ENCODE measurements around the gene CDKL4.
"Not testable (repeated sequence)": the region's sequence is repeated elsewhere in the genome, so short reads cannot be mapped to it uniquely, and the experiment has no call there.

The CDKL4 gene

DNA sequence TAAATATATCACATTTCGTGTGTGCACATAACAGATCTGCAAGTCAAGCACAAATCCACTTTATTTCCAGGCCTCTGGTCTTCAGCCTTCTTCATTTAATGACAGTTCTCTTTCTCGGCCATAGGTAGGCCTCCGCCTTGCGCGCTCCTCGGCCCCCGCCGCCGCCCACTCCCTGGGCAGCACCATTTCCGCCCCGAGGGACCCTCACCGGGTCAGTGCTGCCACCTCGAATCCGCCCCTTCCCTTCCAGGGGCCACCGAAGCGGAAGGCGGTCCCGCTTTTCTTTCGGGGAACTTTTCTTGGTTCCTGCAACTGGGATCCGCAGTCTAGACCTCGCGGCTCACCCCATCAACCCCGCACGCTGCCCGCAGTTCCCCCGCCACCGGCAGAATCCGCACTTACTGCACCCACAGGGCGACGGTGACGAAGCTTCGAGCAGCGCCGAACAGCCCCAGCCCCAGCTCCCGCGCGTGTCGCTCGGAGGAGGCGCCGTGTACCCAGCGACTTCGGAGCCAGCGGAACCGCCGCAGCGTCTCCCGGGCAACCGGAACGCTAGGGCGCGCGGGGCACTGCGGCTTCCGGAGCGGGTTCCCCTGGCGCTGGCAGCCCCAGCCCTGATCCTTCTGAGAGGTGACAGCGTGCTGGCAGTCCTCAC is at the start of gene CDKL4:
Gene CDKL4, minus strand, starts transcription at position 502 of the 655 bp plus-strand sequence.
- DNase-seq = no peak

DNA sequence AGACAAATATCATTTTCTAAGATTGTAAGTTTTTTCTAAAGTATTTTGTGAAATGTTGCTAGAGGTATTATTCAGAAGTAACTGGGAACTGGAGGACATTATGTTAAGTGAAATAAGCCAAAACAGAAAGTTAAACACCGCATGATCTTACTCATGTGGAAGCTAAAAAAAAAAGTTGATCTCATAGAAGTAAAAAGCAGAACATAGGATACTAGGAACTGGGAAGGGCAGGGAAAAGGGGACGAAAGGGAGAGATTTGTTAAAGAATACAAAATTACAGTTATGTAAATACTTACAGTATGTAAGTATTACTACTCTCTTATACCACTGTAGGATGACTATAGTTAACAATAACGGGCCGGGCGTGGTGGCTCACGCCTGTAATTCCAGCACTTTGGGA is 46.7 kb upstream of the CDKL4 start:
- no peak for DNase-seq

DNA sequence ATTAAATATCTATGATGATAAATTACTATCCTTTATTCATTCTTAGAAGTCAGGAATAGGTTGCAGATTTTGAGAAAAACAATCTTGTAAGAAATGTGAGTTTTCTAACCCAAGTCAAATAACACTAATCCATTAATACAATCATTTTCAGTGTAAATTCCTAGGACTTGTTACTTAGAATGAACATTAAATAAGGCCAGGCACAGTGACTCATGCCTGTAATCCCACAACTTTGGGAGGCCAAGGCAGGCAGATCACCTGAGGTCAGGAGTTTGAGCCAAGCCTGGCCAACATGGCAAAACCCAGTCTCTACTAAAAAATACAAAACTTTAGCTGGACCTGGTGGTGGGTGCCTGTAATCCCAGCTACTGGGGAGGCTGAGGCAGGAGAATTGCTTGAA is 45.8 kb upstream of the CDKL4 start:
- DNase-seq = no peak

DNA sequence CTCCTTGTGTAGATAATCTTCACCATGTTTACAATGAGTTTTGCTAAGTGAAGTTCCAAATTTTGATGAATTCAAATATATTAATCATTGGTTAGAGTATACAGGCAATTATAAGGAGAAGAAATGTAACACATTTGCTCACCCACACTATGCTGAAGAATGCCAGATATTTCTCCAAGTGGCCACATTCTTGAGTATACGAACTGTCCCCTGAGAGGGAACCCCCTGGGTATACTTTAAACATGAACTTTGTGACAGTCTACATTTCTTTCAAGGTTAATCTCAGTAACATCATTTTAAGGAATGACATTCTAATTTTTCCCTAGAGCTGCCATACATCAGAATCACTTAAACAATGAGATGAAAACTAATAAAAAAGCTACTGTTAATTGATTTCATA is 39.8 kb upstream of the CDKL4 start:
- DNase-seq = no peak

DNA sequence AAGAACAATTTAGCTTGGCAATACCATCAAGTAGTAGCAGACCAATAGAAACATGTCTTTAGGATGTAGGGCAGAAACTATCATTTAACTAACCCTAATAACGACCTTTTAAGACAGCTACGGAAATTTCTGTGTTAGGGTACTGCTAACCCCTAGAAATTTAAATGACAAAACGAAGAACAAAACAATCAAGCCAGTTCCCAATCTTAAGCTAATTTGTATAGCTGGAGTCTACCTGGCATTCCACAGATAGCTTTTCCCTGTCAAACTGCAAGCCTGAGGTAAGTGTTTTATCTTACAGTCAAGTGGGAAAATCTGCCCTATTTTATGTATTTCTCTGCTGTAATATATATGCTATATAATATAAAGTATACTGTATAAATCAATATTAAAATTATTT is 37.6 kb upstream of the CDKL4 start:
- no peak for DNase-seq

DNA sequence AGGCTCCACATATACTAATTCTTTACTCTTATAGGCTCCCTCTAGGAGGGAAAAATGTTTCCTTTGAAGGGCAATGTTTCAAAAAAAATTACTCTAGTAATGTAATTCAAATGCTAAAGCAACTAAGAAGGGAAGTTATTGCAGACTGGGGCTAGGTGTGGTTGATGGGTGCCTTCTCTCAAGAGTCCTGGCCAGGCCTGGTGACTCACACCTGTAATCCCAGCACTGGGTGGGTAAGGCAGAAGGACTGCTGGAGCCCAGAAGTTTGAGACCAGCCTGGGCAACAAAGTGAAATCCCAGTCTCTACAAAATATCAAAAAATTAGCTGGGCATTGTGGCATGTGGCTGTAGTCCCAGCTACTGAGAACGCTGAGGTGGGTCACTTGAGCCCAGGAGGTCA is 31.2 kb upstream of the CDKL4 start:
- DNase-seq = no peak

DNA sequence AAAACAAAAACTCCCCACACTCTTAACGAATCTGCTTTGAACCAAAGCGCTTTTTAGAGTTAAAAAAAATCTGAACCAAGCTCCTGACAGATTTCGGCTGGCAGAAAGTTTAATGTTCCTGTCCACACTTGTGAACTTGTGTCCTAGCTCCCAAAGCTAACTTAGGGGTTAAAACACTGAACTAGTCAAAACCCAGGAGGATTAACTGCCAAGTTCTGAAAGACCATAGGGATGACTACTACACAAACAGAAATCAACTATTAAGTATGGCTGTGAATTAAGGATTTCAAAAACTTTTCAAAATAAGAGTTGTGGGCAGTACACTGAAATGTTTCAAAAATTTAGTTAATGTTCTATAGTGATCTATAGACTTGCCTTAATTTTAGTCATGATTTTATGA is 26.2 kb upstream of the CDKL4 start:
- DNase-seq = no peak

DNA sequence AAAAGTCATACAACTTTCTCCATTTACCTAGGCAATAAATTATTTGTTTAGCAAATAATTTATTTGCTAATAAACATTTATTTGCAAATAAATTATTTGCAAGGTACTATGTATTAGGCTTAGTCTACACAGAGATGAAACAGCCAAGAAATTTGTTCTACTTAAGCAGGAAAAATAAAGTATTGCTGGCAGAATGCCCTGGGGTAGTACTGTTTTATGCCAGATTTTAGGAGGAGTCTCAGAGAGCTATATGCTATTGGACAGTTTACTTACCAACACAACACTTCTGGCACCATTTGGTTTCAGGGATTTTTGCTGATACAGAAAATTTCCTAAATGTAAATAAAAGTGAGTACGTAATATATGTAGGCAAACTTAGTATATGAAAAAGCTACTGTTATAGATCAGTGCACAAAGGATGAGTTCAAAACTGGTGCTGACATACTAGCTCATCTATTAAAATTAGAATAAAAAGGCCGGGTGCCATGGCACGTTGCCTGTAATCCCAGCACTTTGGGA is 23.2 kb upstream of the CDKL4 start:
- DNase-seq = no peak

DNA sequence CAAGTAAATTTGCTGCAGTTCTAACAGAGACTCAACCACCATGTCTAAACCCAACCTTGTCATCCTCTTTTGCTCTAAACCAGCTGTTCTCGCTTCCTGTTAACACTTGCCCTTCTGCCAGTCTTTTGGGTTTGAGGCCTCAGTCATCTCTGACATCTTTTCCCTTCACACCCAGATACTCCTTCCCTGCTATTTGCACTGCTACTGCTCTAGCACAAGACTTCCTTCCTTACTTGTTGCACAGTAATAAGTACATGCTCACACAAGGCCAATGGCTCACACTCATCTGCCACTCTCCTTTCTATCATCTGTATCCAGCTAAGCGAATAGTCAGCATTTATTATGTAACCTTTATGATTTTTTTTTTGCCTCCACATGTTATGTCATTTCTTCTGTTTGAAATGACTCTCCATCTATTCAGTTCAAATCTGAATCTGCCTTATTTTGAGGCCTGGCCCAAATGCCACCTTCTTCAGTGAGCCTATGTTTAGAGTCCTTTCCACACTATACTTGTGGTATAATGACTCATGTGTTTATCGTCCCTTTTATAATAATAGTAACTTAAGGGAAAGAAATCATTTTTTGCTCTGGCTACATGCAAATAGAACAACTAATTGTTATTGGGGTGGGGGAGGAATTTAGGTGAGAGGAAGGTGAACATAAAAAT is 22.5 kb upstream of the CDKL4 start:
- DNase-seq = no peak

DNA sequence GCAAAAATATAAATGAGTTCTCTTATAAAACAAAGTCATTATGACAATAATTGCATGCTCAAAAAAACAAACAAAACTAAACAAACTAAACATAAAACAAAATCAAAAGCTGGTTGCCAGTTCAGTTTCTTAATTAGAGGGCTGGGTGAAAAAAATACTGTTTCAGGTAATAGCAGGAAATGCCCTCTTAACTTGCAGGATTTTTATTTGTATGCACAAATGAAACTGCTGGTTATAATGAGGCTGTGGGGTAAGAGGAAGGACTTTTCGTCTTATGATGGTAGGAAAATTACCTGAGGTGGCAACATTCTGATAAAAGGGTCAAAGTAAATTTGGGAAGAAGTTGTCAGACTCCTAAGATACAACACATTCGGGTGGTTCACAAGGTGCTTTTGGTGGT is 21.5 kb upstream of the CDKL4 start:
- DNase-seq = no peak

DNA sequence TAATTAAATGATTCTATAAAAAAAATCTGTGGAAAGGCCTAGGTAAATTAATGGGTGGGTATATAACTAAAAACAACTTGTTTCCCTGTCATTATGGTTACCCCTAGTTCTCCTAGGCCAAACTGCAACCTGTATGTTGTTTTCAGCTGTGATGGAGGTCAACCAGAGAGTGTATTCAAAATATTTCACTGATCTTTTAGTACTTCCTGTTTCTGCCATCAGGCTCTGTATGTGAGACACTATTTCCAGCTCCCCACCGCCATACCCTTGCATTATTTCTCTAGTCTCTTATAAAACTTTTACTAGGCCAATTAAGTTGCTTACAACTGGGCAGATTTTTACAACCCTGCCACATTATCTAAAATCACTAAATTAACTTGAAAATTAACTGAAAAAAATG is 21.0 kb upstream of the CDKL4 start:
- DNase-seq = no peak

DNA sequence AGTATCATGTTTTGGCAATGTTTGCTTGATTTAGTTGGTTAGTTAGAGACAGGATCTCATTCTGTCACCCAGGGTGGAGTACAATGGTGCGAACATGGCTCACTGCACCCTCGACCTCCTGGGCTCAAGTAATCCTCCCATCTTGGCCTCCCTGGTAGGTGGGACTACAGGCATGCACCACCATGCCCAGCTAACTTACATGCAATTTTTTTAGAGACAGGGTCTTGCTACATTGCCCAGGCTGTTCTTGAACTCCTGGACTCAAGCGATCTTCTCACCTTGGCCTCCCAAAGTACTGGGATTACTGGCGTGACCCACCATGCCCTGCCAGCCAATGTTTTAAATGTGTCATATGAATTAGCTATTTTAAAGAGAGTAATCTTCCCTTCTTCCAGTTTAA is 16.3 kb upstream of the CDKL4 start:
- DNase-seq = no peak

DNA sequence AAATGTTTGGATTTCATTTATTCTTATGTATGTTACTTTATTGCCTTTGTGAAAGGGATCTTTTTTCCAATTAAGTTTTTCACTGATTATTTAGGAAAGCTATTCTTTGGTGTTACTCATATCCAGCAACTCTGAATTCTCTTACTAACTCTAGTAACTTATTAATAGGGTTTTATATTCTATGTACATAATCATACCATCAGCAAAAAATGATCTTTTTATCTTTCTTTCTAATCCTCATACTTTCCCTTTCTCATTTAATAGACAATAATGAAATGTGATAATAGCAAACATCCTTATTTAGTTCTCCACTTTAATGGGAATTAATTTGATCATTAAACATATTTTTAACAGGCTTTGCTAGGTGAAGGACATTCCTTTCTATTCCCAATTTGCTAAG is 12.3 kb upstream of the CDKL4 start:
- no peak for DNase-seq

DNA sequence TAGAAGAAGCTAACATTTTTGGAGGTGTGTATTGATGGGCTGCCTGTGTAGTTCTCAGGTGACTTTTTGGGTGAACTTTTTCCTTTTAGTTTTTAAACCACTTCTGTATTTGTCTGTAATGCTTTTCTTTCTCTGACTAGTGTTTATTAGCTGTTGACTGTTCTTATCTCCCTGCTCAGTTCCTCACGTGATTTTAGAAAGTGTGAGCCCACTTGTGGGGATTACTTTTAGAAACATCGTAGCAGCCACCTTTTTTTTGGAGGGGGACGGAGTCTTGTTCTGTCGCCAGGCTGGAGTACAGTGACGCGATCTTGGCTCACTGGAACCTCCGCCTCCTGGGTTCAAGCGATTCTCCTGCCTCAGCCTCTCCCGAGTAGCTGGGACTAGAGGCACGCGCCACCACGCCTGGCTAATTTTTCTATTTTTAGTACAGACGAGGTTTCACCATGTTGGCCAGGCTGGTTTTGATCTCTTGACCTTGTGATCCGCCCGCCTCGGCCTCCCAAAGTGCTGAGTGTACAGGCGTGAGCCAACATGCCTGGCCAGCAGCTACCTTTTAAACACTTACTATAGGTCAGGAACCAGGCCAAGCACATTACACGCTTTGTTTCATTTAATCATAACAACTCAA is 9.2 kb upstream of the CDKL4 start:
- no peak for DNase-seq

DNA sequence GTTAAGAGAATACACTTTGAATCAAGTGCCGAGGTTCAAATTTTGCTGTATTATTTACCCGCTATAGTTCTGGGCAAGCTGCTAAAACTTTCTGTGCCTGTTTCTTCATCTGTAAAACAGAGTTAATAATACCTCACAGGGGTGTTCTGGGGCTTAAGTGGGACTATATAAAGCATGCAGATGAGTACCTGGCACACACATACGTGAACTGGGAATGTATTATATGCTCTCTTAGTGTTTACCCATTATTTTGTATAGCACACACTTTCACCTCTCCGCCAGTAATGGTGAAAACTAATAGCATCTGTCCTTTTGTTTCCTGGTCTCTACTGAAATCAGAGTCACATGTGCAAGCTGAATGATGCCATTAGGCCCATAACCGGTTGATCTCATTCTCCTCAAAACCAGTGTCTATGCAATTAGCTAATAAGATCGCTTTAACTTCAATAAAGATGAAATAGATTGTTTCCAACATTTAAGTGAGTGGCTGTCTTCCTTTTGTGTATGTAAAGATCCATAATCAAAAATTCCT is 3.8 kb upstream of the CDKL4 start:
- DNase-seq = no peak

DNA sequence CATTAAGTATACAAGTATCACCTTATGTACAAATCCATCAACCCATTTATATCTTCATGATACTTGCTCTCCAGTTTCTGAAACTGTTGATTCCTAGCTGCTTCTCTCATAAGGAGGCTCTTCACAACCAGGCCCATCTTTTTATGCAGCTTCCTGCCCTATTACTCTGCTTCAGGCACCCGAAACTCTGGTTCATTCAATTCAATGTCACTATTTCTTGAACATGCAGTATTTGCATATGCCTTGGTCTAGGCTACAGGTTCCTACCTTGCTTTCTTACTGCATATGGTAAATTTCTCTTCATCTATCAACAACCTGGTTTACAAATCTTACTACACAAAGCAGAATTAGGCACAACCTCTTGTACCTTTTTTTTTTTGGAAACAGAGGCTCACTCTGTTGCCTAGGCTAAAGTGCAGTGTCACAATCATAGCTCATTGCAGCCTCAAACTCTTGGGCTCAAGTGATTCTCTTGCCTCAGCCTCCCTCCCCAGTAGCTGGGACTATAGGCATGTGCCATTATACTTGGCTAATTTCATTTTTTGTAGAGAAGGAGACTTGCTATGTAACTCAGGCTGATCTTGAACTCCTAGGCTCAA is 2.7 kb upstream of the CDKL4 start:
- DNase-seq = no peak

DNA sequence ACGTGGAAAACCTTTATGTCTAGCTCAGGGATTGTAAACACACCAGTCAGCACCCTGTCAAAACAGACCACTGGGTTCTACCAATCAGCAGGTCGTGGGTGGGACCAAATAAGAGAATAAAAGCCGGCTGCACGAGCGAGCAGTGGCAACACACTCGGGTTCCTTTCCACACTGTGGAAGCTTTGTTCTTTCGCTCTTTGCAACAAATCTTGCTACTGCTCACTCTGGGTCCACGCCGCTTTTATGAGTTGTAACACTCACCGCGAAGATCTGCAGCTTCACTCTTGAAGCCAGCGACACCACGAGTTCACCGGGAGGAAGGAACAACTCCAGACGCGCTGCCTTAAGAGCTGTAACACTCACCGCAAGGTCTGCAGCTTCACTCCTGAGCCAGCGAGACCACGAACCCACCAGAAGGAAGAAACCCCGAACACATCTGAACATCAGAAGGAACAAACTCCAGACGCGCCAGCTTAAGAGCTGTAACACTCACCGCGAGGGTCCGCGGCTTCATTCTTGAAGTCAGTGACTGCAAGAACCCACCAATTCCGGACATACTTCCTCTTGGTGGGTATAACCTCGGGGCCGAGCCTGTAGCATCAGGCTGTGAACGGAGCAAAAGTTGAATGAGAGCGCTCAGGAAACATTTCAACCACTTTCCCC is 1.3 kb upstream of the CDKL4 start:
- DNase-seq = not testable (repeated sequence)

DNA sequence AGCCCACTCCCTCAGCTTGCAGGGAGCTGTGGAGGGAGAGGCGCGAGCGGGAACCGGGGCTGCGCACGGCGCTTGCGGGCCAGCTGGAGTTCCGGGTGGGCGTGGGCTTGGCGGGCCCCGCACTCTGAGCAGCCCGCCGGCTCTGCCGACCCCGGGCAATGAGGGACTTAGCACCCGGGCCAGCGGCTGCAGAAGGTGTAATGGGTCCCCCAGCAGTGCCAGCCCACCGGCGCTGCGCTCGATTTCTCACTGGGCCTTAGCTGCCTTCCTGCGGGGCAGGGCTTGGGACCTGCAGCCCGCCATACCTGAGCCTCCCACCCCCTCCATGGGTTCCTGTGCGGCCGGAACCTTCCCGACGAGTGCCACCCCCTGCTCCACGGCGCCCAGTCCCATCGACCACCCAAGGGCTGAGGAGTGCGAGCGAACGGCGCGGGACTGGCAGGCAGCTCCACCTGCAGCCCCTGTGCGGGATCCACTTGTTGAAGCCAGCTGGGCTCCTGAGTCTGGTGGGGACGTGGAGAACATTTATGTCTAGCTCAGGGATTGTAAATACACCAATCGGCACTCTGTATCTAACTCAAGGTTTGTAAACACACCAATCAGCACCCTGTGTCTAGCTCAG is 582 bp upstream of the CDKL4 start:
- DNase-seq = not testable (repeated sequence)

DNA sequence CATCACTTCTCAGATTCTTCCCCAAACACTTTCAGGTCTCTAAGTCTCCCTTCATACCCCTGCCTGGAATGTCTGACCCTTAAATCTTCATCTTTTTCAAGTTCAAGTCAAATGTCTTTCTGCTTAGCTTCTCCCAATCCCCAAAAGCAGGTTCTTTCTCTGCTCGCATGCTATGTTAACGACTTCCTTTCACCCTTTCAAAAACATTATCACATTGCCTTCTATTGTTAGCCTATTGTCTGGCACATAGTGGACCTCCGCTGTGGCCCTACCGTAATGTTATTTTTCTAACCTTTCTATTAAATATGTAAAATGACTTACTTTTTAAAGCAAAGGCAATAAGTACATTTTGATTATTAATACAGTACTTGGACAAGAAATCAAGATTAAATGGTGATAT is 2.2 kb downstream of the CDKL4 start:
- DNase-seq = no peak

DNA sequence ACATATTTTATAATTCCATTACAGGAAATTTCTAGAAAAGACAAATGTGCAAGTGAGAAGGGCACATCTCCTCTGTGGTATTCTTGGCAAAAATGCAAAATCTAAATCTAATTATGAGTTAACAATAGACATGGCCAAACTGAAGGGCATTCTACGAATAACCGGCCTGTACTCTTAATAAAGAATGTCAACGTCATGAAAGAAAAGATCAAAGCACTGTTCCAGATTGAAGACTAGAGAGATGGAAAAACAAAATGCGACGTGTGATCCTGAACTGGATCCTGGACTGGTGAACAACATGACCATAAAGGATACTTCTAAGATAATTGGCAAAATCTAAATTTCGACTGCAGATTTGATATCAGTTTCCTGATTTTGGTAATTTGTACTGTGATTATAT is 3.0 kb downstream of the CDKL4 start:
- DNase-seq = no peak

DNA sequence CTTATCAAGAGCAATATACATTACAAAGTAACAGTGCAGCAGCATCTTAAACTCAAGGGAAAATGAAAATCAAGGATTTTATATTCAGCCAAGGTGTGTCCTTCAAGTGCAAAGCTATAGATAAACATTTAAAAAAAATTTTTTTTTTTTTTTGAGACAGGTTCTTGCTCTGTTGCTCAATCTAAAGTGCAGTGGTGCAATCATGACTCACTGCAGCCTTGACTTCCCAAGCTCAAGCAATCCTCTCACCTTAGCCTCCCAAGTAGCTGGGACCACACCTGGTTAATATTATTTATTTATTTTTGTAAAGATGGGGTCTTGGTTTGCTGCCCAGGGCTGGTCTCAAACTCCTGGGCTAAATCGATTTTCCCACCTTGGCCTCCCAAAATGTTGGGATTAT is 9.0 kb downstream of the CDKL4 start:
- DNase-seq = no peak

DNA sequence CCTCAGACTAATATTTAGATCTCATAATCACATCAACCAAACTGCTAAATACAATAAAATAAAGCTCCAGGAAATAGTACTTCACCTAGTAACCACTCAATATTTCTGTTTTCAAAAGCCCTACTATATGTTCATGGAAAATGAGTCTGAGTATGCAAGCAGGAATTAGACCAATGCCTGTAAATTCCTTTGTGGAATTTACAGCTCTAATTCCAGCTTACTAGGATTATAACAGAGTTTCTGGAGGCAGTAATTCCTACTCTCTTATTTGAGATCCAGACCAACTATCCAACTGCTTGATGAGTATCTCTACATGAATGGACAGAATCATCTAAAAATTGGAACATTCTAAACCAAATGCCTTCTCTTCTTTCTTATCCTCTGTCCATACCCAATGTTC is 11.6 kb downstream of the CDKL4 start:
- DNase-seq = no peak

Measured in kidney glomerular epithelial cell (primary cell).